ENCODE measurements around the gene GRK7.

DNA sequence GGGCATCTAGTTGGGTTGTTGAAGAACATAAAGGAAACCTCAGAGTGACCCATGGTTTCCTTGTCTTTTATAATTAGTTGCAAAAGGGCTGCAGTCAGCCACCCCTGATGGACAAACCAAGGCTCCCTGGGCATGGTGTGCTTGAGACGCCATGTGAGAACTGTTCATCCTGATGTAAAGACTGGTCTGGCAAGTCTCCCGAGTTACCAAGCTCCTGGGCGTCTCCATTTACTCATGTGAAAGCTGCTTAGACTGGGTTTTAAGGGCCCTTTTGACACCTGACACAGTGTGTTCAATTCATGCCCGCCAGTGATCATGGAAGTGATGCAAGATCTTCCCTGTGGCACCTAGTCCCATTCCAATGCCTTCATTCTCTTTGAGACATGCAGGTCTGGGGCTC lies 49.4 kb downstream of the GRK7 start:
- TF ChIP-seq, protein P1, sequence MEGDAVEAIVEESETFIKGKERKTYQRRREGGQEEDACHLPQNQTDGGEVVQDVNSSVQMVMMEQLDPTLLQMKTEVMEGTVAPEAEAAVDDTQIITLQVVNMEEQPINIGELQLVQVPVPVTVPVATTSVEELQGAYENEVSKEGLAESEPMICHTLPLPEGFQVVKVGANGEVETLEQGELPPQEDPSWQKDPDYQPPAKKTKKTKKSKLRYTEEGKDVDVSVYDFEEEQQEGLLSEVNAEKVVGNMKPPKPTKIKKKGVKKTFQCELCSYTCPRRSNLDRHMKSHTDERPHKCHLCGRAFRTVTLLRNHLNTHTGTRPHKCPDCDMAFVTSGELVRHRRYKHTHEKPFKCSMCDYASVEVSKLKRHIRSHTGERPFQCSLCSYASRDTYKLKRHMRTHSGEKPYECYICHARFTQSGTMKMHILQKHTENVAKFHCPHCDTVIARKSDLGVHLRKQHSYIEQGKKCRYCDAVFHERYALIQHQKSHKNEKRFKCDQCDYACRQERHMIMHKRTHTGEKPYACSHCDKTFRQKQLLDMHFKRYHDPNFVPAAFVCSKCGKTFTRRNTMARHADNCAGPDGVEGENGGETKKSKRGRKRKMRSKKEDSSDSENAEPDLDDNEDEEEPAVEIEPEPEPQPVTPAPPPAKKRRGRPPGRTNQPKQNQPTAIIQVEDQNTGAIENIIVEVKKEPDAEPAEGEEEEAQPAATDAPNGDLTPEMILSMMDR (IDR thresholded peaks at IDR 0.05; ENCODE audit: insufficient read depth, low read length, poor library complexity, severe bottlenecking) = no peak
- no peak for TF ChIP-seq EZH2phosphoT487 (conservative IDR thresholded peaks at IDR 0.05; ENCODE audit: low read length)

Data from SU-DHL-6 (cell line).